Hepatocyte (in vitro differentiated cells): Measurements from ENCODE around the gene CGN.

Experiments used
- CTCF ChIP-seq: fragments of 200-600 bp; sonication (generic); IDR thresholded peaks from 2 replicates; pipeline ENCODE4 v1.5.1; 2016; ENCODE audit warnings: antibody characterized with exemption, mild to moderate bottlenecking; ENCODE audit not compliant: poor library complexity
- EZH2 ChIP-seq: fragments of 200-600 bp; sonication (generic); IDR thresholded peaks from 2 replicates; pipeline ENCODE4 v1.6.1; 2016; ENCODE audit warnings: antibody characterized with exemption, mild to moderate bottlenecking, borderline replicate concordance
- EZH2phosphoT487 ChIP-seq: fragments of 200-600 bp; sonication (generic); IDR thresholded peaks from one replicate; pipeline ENCODE4 v1.6.1; 2018; ENCODE audit warnings: antibody characterized with exemption, mild to moderate bottlenecking, low read depth, moderate library complexity; ENCODE audit not compliant: unreplicated experiment, severe bottlenecking

GRCh38 chr1:151493042-151493441 is 18.1 kb upstream of the CGN start:
- TF ChIP-seq CTCF: no peak
- no peak for TF ChIP-seq EZH2
- no peak for TF ChIP-seq EZH2phosphoT487
